ENCODE results near the gene SUSD4.

The SUSD4 gene

GRCh38 chr1:223248001-223248769 lies 115.8 kb downstream of the SUSD4 start:
- Mint-ChIP-seq H3K27ac (no peak overlapping the region), H3K27me3 (peaks cover 56% of the 10 kb centered on the region), H3K4me1 (no peaks in the 10 kb centered on the region), H3K36me3 (no peaks in the 10 kb centered on the region), H3K9me3 (peaks cover 3% of the 10 kb centered on the region), H3K4me3 (no peak overlapping the region)
- ATAC-seq, result no peak

GRCh38 chr1:223246476-223247112 lies 117.4 kb downstream of the SUSD4 start:
- peaks cover 3% of the 10 kb centered on the region for H3K9me3 Mint-ChIP-seq
- ATAC-seq, result no peak
- H3K36me3 Mint-ChIP-seq, result no peaks in the 10 kb centered on the region
- H3K27ac Mint-ChIP-seq, result no peak overlapping the region
- H3K27me3 Mint-ChIP-seq, result peaks cover 63% of the 10 kb centered on the region
- H3K4me3 Mint-ChIP-seq, result no peak overlapping the region
- H3K4me1 Mint-ChIP-seq, result no peaks in the 10 kb centered on the region

GRCh38 chr1:223245983-223246382 lies 118.0 kb downstream of the SUSD4 start:
- no peaks in the 10 kb centered on the region for H3K4me1 Mint-ChIP-seq
- H3K27me3 Mint-ChIP-seq, result peaks cover 59% of the 10 kb centered on the region
- no peak overlapping the region for H3K4me3 Mint-ChIP-seq
- no peak for ATAC-seq
- H3K36me3 Mint-ChIP-seq, result no peaks in the 10 kb centered on the region
- H3K27ac Mint-ChIP-seq, result no peak overlapping the region
- H3K9me3 Mint-ChIP-seq, result no peaks in the 10 kb centered on the region

- H3K9me3 Mint-ChIP-seq, result no peaks in the 10 kb centered on the region
- H3K36me3 Mint-ChIP-seq, result no peaks in the 10 kb centered on the region
- H3K27me3 Mint-ChIP-seq, result peaks cover 58% of the 10 kb centered on the region
- ATAC-seq, result no peak
- no peak overlapping the region for H3K27ac Mint-ChIP-seq
- H3K4me1 Mint-ChIP-seq, result no peaks in the 10 kb centered on the region
- H3K4me3 Mint-ChIP-seq, result no peak overlapping the region
Measured at GRCh38 chr1:223245411-223245810, 118.6 kb downstream of the SUSD4 start.

GRCh38 chr1:223244366-223245103 lies 119.4 kb downstream of the SUSD4 start:
- H3K27ac Mint-ChIP-seq, result no peak overlapping the region
- H3K9me3 Mint-ChIP-seq, result no peaks in the 10 kb centered on the region
- no peaks in the 10 kb centered on the region for H3K4me1 Mint-ChIP-seq
- peak; percentile 56 for ATAC-seq
- no peak overlapping the region for H3K4me3 Mint-ChIP-seq
- H3K27me3 Mint-ChIP-seq, result peaks cover 64% of the 10 kb centered on the region
- H3K36me3 Mint-ChIP-seq, result no peaks in the 10 kb centered on the region

- H3K4me3 Mint-ChIP-seq, result no peak overlapping the region
- H3K27ac Mint-ChIP-seq, result no peak overlapping the region
- no peak for ATAC-seq
- H3K9me3 Mint-ChIP-seq, result no peaks in the 10 kb centered on the region
- peaks cover 68% of the 10 kb centered on the region for H3K27me3 Mint-ChIP-seq
- no peaks in the 10 kb centered on the region for H3K36me3 Mint-ChIP-seq
- no peaks in the 10 kb centered on the region for H3K4me1 Mint-ChIP-seq
Measured at GRCh38 chr1:223243441-223244050, 120.4 kb downstream of the SUSD4 start.

- Mint-ChIP-seq H3K27ac (no peak overlapping the region), H3K4me1 (no peaks in the 10 kb centered on the region), H3K9me3 (no peaks in the 10 kb centered on the region), H3K36me3 (no peaks in the 10 kb centered on the region), H3K4me3 (no peak overlapping the region), H3K27me3 (peaks cover 68% of the 10 kb centered on the region)
- ATAC-seq, result no peak
Measured at GRCh38 chr1:223242971-223243370, 121.0 kb downstream of the SUSD4 start.

- no peaks in the 10 kb centered on the region for H3K9me3 Mint-ChIP-seq
- no peaks in the 10 kb centered on the region for H3K4me1 Mint-ChIP-seq
- peaks cover 68% of the 10 kb centered on the region for H3K27me3 Mint-ChIP-seq
- no peak overlapping the region for H3K4me3 Mint-ChIP-seq
- no peak for ATAC-seq
- H3K36me3 Mint-ChIP-seq, result no peaks in the 10 kb centered on the region
- H3K27ac Mint-ChIP-seq, result no peak overlapping the region
Measured at GRCh38 chr1:223242382-223242955, 121.5 kb downstream of the SUSD4 start.

- peaks cover 46% of the 10 kb centered on the region for H3K27me3 Mint-ChIP-seq
- H3K4me1 Mint-ChIP-seq, result no peaks in the 10 kb centered on the region
- no peak for ATAC-seq
- no peak overlapping the region for H3K4me3 Mint-ChIP-seq
- H3K36me3 Mint-ChIP-seq, result no peaks in the 10 kb centered on the region
- peaks cover 6% of the 10 kb centered on the region for H3K9me3 Mint-ChIP-seq
- H3K27ac Mint-ChIP-seq, result no peak overlapping the region
Measured at GRCh38 chr1:223240122-223240521, 123.9 kb downstream of the SUSD4 start.

- Mint-ChIP-seq H3K4me1 (no peaks in the 10 kb centered on the region), H3K4me3 (no peak overlapping the region), H3K27ac (no peak overlapping the region), H3K27me3 (peaks cover 17% of the 10 kb centered on the region), H3K9me3 (peaks cover 6% of the 10 kb centered on the region), H3K36me3 (no peaks in the 10 kb centered on the region)
- ATAC-seq, result no peak
Measured at GRCh38 chr1:223235091-223235490, 128.9 kb downstream of the SUSD4 start.

GRCh38 chr1:223234534-223234933 lies 129.4 kb downstream of the SUSD4 start:
- peaks cover 12% of the 10 kb centered on the region for H3K27me3 Mint-ChIP-seq
- H3K4me3 Mint-ChIP-seq, result no peak overlapping the region
- no peak for ATAC-seq
- no peak overlapping the region for H3K27ac Mint-ChIP-seq
- H3K36me3 Mint-ChIP-seq, result no peaks in the 10 kb centered on the region
- H3K4me1 Mint-ChIP-seq, result no peaks in the 10 kb centered on the region
- peaks cover 6% of the 10 kb centered on the region for H3K9me3 Mint-ChIP-seq

GRCh38 chr1:223234170-223234514 lies 129.8 kb downstream of the SUSD4 start:
- H3K4me3 Mint-ChIP-seq, result no peak overlapping the region
- no peak for ATAC-seq
- no peaks in the 10 kb centered on the region for H3K4me1 Mint-ChIP-seq
- H3K9me3 Mint-ChIP-seq, result peaks cover 6% of the 10 kb centered on the region
- H3K27me3 Mint-ChIP-seq, result peaks cover 8% of the 10 kb centered on the region
- no peak overlapping the region for H3K27ac Mint-ChIP-seq
- H3K36me3 Mint-ChIP-seq, result no peaks in the 10 kb centered on the region

GRCh38 chr1:223233410-223234169 lies 130.4 kb downstream of the SUSD4 start:
- no peak overlapping the region for H3K4me3 Mint-ChIP-seq
- peaks cover 6% of the 10 kb centered on the region for H3K9me3 Mint-ChIP-seq
- H3K4me1 Mint-ChIP-seq, result no peaks in the 10 kb centered on the region
- no peaks in the 10 kb centered on the region for H3K36me3 Mint-ChIP-seq
- no peak for ATAC-seq
- H3K27me3 Mint-ChIP-seq, result peaks cover 8% of the 10 kb centered on the region
- H3K27ac Mint-ChIP-seq, result no peak overlapping the region

GRCh38 chr1:223233019-223233409 lies 131.0 kb downstream of the SUSD4 start:
- peaks cover 13% of the 10 kb centered on the region for H3K27me3 Mint-ChIP-seq
- H3K36me3 Mint-ChIP-seq, result no peaks in the 10 kb centered on the region
- no peak for ATAC-seq
- H3K27ac Mint-ChIP-seq, result no peak overlapping the region
- no peak overlapping the region for H3K4me3 Mint-ChIP-seq
- peaks cover 6% of the 10 kb centered on the region for H3K9me3 Mint-ChIP-seq
- no peaks in the 10 kb centered on the region for H3K4me1 Mint-ChIP-seq
